Measurements from ENCODE around the gene LEPROT. TPM values are rescaled to one million over a fixed set of nuclear protein-coding genes. Genes with fewer than 3 reads are reported as not detected.

The LEPROT gene
- polyA plus RNA-seq, 1 donor from 2014 or later = 39.2 TPM

GRCh38 chr1:65467536-65467935 is 47.1 kb downstream of the LEPROT start:
- Histone ChIP-seq H3F3A (ENCODE audit: insufficient read depth, low read length, poor library complexity, severe bottlenecking) (no peaks in the 10 kb centered on the region), H3K4me3 (ENCODE audit: low read length) (no peak overlapping the region), H3K9ac (ENCODE audit: low read length) (no peak overlapping the region), H3K9me3 (ENCODE audit: low read length) (no peaks in the 10 kb centered on the region), H3K27me3 (ENCODE audit: insufficient read depth, low read depth, low read length) (no peaks in the 10 kb centered on the region), H3K79me2 (replicated peaks; ENCODE audit: insufficient read depth, low read length) (no peaks in the 10 kb centered on the region), H3K4me2 (ENCODE audit: low read length) (no peak overlapping the region), H4K20me1 (ENCODE audit: insufficient read depth) (no peaks in the 10 kb centered on the region), H3K36me3 (ENCODE audit: insufficient read depth, low read length) (no peaks in the 10 kb centered on the region), H2AFZ (ENCODE audit: low read depth, low read length) (no peak overlapping the region), H3K9me2 (ENCODE audit: insufficient read depth, low read length) (no peaks in the 10 kb centered on the region), H3K27ac (ENCODE audit: low read length) (no peak overlapping the region)
- TF ChIP-seq POLR2AphosphoS5 (IDR thresholded peaks at IDR 0.05) (no peak), MXI1 (conservative IDR thresholded peaks at IDR 0.05; ENCODE audit: poor library complexity, severe bottlenecking) (no peak), CTCF (IDR thresholded peaks at IDR 0.05; ENCODE audit: poor library complexity, severe bottlenecking) (no peak), SMC3 (conservative IDR thresholded peaks at IDR 0.05; ENCODE audit: poor library complexity) (no peak), RAD21 (conservative IDR thresholded peaks at IDR 0.05) (no peak), REST (IDR thresholded peaks at IDR 0.05; ENCODE audit: borderline replicate concordance) (no peak), TAF1 (IDR thresholded peaks at IDR 0.05; ENCODE audit: low read depth) (no peak), EP300 (conservative IDR thresholded peaks at IDR 0.05; ENCODE audit: poor library complexity, severe bottlenecking) (no peak), EZH2 (IDR thresholded peaks at IDR 0.05; ENCODE audit: borderline replicate concordance, insufficient read depth, low read length, poor library complexity, severe bottlenecking) (no peak)

DNA sequence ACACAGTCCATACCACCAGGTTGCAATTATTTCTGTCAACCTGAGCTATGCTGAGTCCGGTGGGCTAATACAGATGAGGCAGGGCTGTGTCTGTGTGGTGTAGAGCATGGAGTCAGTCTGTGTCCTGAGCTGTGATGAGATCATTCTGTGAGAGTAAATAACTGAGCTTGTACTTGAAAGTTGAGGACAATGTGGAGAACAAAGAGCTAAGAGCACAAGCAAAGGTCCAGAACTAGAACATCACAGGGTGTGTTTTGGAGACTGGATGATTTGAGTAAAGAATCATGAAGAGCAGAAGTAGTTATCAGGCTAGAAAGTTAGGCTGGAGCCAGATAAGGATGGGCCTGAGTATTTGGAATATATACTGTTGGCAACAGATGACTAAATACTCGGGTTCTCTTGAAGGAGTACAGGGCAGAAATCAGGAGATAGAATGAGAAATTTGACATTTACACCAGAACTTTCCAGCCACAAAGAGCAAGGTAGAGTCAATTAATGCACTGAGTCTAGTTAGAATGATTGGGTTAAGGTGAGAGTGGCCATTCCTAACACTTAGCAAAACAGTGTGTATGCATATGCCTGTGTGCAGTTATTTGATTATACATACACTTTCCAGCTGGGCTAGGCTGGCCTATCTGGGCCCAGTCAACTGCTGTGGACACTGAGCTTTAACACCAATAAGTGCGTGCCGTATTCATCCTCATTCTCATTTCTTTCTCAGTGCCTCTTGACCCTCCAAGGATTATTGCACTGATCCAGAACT is 48.8 kb downstream of the LEPROT start:
- TF ChIP-seq EP300 (conservative IDR thresholded peaks at IDR 0.05; ENCODE audit: poor library complexity, severe bottlenecking) (no peak), RAD21 (conservative IDR thresholded peaks at IDR 0.05) (no peak), EZH2 (IDR thresholded peaks at IDR 0.05; ENCODE audit: borderline replicate concordance, insufficient read depth, low read length, poor library complexity, severe bottlenecking) (no peak), MXI1 (conservative IDR thresholded peaks at IDR 0.05; ENCODE audit: poor library complexity, severe bottlenecking) (no peak), SMC3 (conservative IDR thresholded peaks at IDR 0.05; ENCODE audit: poor library complexity) (no peak), POLR2AphosphoS5 (IDR thresholded peaks at IDR 0.05) (no peak), TAF1 (IDR thresholded peaks at IDR 0.05; ENCODE audit: low read depth) (no peak), CTCF (IDR thresholded peaks at IDR 0.05; ENCODE audit: poor library complexity, severe bottlenecking) (no peak), REST (IDR thresholded peaks at IDR 0.05; ENCODE audit: borderline replicate concordance) (no peak)
- Histone ChIP-seq H3K9ac (ENCODE audit: low read length) (no peak overlapping the region), H3K4me2 (ENCODE audit: low read length) (no peak overlapping the region), H2AFZ (ENCODE audit: low read depth, low read length) (no peak overlapping the region), H4K20me1 (ENCODE audit: insufficient read depth) (no peaks in the 10 kb centered on the region), H3K9me2 (ENCODE audit: insufficient read depth, low read length) (no peaks in the 10 kb centered on the region), H3K27ac (ENCODE audit: low read length) (no peak overlapping the region), H3K9me3 (ENCODE audit: low read length) (no peaks in the 10 kb centered on the region), H3F3A (ENCODE audit: insufficient read depth, low read length, poor library complexity, severe bottlenecking) (no peaks in the 10 kb centered on the region), H3K79me2 (replicated peaks; ENCODE audit: insufficient read depth, low read length) (no peaks in the 10 kb centered on the region), H3K36me3 (ENCODE audit: insufficient read depth, low read length) (no peaks in the 10 kb centered on the region), H3K27me3 (ENCODE audit: insufficient read depth, low read depth, low read length) (no peaks in the 10 kb centered on the region), H3K4me3 (ENCODE audit: low read length) (no peak overlapping the region)

All from neural cell (in vitro differentiated cells).